Measurements from ENCODE around the gene CCDC88C.

CCDC88C gene

DNA sequence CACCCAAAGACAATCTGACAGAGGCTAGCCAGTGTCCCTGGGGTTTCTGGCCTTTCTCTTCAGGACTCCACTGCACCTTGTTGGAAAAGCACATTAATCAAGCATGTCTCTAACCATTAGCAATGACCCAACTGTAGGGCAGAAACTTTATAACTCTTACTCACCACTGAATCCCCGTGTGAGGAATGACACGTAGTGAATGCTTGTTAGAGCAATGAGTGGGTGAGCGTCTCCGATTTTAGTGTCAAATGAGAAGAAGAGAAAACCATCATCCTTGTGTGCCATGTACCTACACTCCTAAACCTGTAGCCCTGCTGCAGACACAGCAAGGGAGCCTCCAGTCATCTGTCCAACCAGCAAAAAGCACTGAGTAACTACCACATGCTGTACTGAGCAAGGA lies 116.7 kb downstream of the CCDC88C start:
- H3K27me3 ChIP-seq (ENCODE audit: insufficient read depth, poor library complexity, severe bottlenecking) = no peaks in the 10 kb centered on the region
- no peak for ATAC-seq (ENCODE audit: low read depth)
- H3K27ac ChIP-seq (ENCODE audit: poor library complexity, severe bottlenecking) = no peak overlapping the region
- no peaks in the 10 kb centered on the region for H3K9me3 ChIP-seq (ENCODE audit: severe bottlenecking)
- H3K4me3 ChIP-seq (ENCODE audit: severe bottlenecking) = no peak overlapping the region
- TF ChIP-seq, protein P1, sequence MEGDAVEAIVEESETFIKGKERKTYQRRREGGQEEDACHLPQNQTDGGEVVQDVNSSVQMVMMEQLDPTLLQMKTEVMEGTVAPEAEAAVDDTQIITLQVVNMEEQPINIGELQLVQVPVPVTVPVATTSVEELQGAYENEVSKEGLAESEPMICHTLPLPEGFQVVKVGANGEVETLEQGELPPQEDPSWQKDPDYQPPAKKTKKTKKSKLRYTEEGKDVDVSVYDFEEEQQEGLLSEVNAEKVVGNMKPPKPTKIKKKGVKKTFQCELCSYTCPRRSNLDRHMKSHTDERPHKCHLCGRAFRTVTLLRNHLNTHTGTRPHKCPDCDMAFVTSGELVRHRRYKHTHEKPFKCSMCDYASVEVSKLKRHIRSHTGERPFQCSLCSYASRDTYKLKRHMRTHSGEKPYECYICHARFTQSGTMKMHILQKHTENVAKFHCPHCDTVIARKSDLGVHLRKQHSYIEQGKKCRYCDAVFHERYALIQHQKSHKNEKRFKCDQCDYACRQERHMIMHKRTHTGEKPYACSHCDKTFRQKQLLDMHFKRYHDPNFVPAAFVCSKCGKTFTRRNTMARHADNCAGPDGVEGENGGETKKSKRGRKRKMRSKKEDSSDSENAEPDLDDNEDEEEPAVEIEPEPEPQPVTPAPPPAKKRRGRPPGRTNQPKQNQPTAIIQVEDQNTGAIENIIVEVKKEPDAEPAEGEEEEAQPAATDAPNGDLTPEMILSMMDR (IDR thresholded peaks at IDR 0.05; ENCODE audit: poor library complexity, severe bottlenecking) = no peak
- no peak for DNase-seq (ENCODE audit: low spot score)
- H3K4me1 ChIP-seq (ENCODE audit: insufficient read depth, poor library complexity, severe bottlenecking) = no peaks in the 10 kb centered on the region
- peaks cover 76% of the 10 kb centered on the region for H3K36me3 ChIP-seq (ENCODE audit: low read depth)

DNA sequence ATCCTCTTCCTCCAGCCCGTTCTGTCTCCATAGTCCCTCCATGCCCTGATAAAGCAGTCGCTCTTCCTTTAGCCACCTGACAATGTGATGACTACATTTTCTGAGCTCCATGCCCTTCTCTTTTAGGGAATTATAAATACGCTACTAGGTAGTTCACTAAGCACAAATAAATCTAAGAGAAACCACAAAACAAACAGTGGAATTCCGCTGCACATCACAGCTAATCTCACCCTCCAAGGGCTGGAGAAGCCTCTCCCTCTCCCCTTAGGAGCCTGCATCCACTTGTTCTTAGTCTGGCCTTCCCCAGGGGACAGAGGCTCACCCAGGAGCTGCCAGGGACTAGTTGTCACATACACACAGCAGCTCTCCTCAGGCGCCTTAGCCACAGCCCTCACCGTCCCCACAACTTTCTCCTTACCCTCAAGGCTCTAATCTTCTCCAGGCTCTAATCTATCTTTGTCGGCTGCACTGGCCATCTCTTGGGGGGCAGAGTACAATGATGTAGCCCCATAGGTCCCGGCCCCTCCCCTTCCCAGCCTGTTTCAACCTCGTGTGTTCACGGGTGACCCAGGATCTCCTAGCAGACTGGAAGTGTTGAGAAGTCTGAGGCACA lies 117.2 kb downstream of the CCDC88C start:
- DNase-seq (ENCODE audit: low spot score) (no peak), ATAC-seq (ENCODE audit: low read depth) (no peak)
- Histone ChIP-seq H3K27me3 (ENCODE audit: insufficient read depth, poor library complexity, severe bottlenecking) (no peaks in the 10 kb centered on the region), H3K9me3 (ENCODE audit: severe bottlenecking) (no peaks in the 10 kb centered on the region), H3K4me1 (ENCODE audit: insufficient read depth, poor library complexity, severe bottlenecking) (no peaks in the 10 kb centered on the region), H3K36me3 (ENCODE audit: low read depth) (peaks cover 75% of the 10 kb centered on the region), H3K27ac (ENCODE audit: poor library complexity, severe bottlenecking) (no peak overlapping the region), H3K4me3 (ENCODE audit: severe bottlenecking) (no peak overlapping the region)
- TF ChIP-seq, protein P1 (IDR thresholded peaks at IDR 0.05; ENCODE audit: poor library complexity, severe bottlenecking) = no peak

DNA sequence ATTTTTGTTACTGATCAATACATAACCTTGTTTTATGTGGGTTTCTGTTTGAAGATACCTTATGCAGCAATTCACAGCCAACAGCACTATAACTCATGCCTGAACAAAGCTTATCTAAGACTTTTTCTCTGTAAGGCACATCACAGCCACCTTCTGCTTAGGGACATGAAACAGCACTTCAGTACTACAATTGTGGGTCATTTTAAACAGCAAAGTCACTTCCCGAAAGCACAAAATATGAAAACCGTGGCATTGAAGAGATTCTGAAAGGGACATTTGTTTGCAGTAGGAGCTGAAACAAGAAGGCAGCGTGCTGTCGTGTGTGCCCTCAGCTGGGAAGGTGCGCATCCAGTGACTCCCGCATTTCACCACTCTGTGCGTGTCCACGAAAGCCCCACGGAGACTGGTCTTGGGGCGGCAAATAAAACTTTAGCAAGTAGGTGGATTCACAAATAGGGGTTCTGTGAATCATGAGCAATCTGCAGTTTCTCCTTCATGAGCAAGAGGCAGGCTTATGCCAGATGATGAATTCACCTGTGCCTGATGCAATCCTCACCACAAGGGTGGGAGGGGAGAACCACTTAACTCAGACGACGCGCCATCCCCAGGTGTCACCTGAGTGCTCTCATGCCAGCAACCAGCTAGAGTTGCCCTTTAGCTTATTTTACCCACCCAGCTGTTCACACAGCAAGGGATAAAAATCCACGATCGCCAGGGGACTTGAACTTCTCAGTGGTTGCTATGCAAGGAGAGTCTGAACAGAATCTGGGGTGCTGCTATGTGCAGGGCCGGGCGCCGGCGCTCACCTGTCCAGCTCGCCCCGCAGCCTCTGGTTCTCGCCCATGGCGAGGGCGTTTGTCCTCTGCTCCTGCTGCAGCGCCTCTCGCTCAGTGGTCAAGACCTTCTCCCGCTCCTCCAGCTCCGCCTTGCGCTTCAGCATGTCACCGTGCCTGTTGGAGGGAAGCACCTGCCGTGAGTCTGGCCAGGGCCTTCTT lies 118.2 kb downstream of the CCDC88C start:
- Histone ChIP-seq H3K27ac (ENCODE audit: poor library complexity, severe bottlenecking) (no peak overlapping the region), H3K9me3 (ENCODE audit: severe bottlenecking) (no peaks in the 10 kb centered on the region), H3K4me1 (ENCODE audit: insufficient read depth, poor library complexity, severe bottlenecking) (no peaks in the 10 kb centered on the region), H3K27me3 (ENCODE audit: insufficient read depth, poor library complexity, severe bottlenecking) (no peaks in the 10 kb centered on the region), H3K4me3 (ENCODE audit: severe bottlenecking) (no peak overlapping the region), H3K36me3 (ENCODE audit: low read depth) (peaks cover 73% of the 10 kb centered on the region)
- TF ChIP-seq, protein P1 (IDR thresholded peaks at IDR 0.05; ENCODE audit: poor library complexity, severe bottlenecking) = no peak
- ATAC-seq (ENCODE audit: low read depth) (no peak), DNase-seq (ENCODE audit: low spot score) (no peak)

DNA sequence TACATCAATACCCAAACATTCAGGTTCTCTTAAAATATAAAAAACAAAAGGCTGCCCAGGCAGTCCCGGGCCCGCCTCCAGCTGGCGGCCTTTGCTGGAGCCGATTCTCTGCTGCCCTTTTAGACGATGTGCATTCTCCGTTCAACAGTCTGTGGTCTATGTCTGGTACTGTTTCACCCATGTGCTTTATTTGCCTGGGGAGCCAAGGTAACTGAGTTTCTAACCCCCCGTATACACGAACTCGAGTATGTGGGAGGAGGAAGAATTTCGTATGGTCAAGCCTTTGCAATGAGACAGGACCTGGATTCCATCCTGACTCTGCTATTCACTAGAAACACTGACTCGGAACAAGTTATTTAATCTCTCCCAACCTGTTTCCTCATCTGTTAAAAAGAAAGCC lies 119.0 kb downstream of the CCDC88C start:
- Histone ChIP-seq H3K27me3 (ENCODE audit: insufficient read depth, poor library complexity, severe bottlenecking) (no peaks in the 10 kb centered on the region), H3K36me3 (ENCODE audit: low read depth) (peaks cover 76% of the 10 kb centered on the region), H3K4me3 (ENCODE audit: severe bottlenecking) (no peak overlapping the region), H3K9me3 (ENCODE audit: severe bottlenecking) (no peaks in the 10 kb centered on the region), H3K27ac (ENCODE audit: poor library complexity, severe bottlenecking) (no peak overlapping the region), H3K4me1 (ENCODE audit: insufficient read depth, poor library complexity, severe bottlenecking) (no peaks in the 10 kb centered on the region)
- DNase-seq (ENCODE audit: low spot score) (no peak), ATAC-seq (ENCODE audit: low read depth) (no peak)
- TF ChIP-seq, protein P1 (IDR thresholded peaks at IDR 0.05; ENCODE audit: poor library complexity, severe bottlenecking) = no peak

Data from RWPE2 (cell line).